Endothelial cell of umbilical vein (primary cell): ENCODE measurements around the gene NTN1. TPM values are rescaled to one million over a fixed set of nuclear protein-coding genes. Genes with fewer than 3 reads are reported as not detected.

ENCODE experiments used
- BruUV-seq: library from RNA; stranded (reverse); fragments of 400-500 nt; replicated peaks from 2 replicates; lab custom pipeline; 2021; lab: Mats Ljungman, UMichigan
- CTCF ChIA-PET: fragments of 300-600, 350-600 bp; sonication (Branson Sonifier 250); formaldehyde crosslinking; loops from one replicate; lab custom pipeline; 2021; ENCODE audit warnings: antibody characterized with exemption, inconsistent platforms; lab: Charles Lee
- POLR2A ChIA-PET: fragments of 300-600, 350-600 bp; sonication (Branson Sonifier 250); formaldehyde crosslinking; loops from one replicate; lab custom pipeline; 2021; ENCODE audit warnings: antibody characterized with exemption, inconsistent platforms; lab: Charles Lee
- DNase-seq: peaks from one replicate; pipeline ENCODE4 v3.0.0-alpha.2; 2011; ENCODE audit warnings: low read depth, low spot score
- FAIRE-seq: peaks from 2 replicates; lab custom pipeline; 2011; peaks lifted over from hg19 to GRCh38; lab: Jason Lieb, UNC
- H2AFZ ChIP-seq: 2 replicates; pipeline ENCODE4 v1.6.0; 2012; ENCODE audit warnings: low read depth, low read length, control low read depth, inconsistent platforms
- H3K27ac ChIP-seq: 2 replicates; pipeline ENCODE4 v1.5.1; 2011; ENCODE audit warnings: low read depth, mild to moderate bottlenecking, control low read depth, low read length, moderate library complexity; ENCODE audit not compliant: insufficient read depth
- H3K27me3 ChIP-seq, 2 experiments: 2 replicates each; pipeline versions ENCODE4 v1.6.0 to v1.6.1; 2011; ENCODE audit warnings: low read length in 2 of 2, mixed read lengths in 1 of 2; ENCODE audit not compliant: control insufficient read depth in 2 of 2, insufficient read depth in 2 of 2
- H3K36me3 ChIP-seq, 2 experiments: 2 replicates in 1 of 2; 3 replicates in 1 of 2; pipeline ENCODE4 v1.5.1; 2011; ENCODE audit warnings: low read length in 2 of 2, mild to moderate bottlenecking in 1 of 2, moderate library complexity in 1 of 2; ENCODE audit not compliant: control insufficient read depth in 2 of 2, insufficient read depth in 2 of 2; ENCODE audit errors: extremely low read depth in 1 of 2
- H3K4me1 ChIP-seq: 3 replicates; pipeline ENCODE4 v1.5.1; 2011; ENCODE audit warnings: mild to moderate bottlenecking, low read length; ENCODE audit not compliant: control insufficient read depth, insufficient read depth; ENCODE audit errors: extremely low read depth
- H3K4me2 ChIP-seq: 2 replicates; pipeline ENCODE4 v1.6.1; 2011; ENCODE audit warnings: low read length, control low read depth, mixed read lengths; ENCODE audit not compliant: insufficient read depth
- H3K4me3 ChIP-seq, 3 experiments: fragments of 200-600 bp in 1 of 3; sonication (generic), shearing (Covaris generic) in 1 of 3; replicated peaks in 1 of 3; 2 replicates each; pipeline ENCODE4 v1.5.1; 2011 to 2016; ENCODE audit warnings: control low read depth in 3 of 3, low read length in 3 of 3, mild to moderate bottlenecking in 2 of 3, inconsistent platforms in 1 of 3, low read depth in 1 of 3, moderate library complexity in 1 of 3; ENCODE audit not compliant: insufficient read depth in 1 of 3
- H3K79me2 ChIP-seq: 2 replicates; pipeline ENCODE4 v1.6.0; 2012; ENCODE audit warnings: low read length, inconsistent platforms; ENCODE audit not compliant: control insufficient read depth, insufficient read depth
- H3K9ac ChIP-seq: replicated peaks from 2 replicates; pipeline ENCODE3; 2011; ENCODE audit warnings: low read length, control low read depth; ENCODE audit not compliant: insufficient read depth; ENCODE audit errors: extremely low read depth
- H3K9me1 ChIP-seq: replicated peaks from 3 replicates; pipeline ENCODE4 v1.6.0; 2011; ENCODE audit warnings: mild to moderate bottlenecking, low read length; ENCODE audit not compliant: control insufficient read depth, insufficient read depth; ENCODE audit errors: extremely low read depth
- H3K9me3 ChIP-seq: replicated peaks from 2 replicates; pipeline ENCODE4 v1.5.1; 2012; ENCODE audit warnings: low read length, inconsistent platforms; ENCODE audit not compliant: control insufficient read depth, insufficient read depth
- H4K20me1 ChIP-seq: replicated peaks from 2 replicates; pipeline ENCODE3; 2011; ENCODE audit warnings: mild to moderate bottlenecking, low read length; ENCODE audit not compliant: control insufficient read depth, insufficient read depth; ENCODE audit errors: extremely low read depth
- CTCF ChIP-seq, 2 donors: IDR thresholded peaks; 1 replicate in 1 of 2; 2 replicates in 1 of 2; pipeline ENCODE4 v1.5.1; 2011; ENCODE audit warnings: low read length in 2 of 2, mild to moderate bottlenecking in 2 of 2, moderate library complexity in 2 of 2, control low read depth in 1 of 2, inconsistent platforms in 1 of 2, low read depth in 1 of 2; ENCODE audit not compliant: insufficient read depth in 1 of 2; ENCODE audit errors: extremely low read depth in 1 of 2
- EZH2 ChIP-seq: IDR thresholded peaks from 2 replicates; pipeline ENCODE4 v1.6.1; 2012; ENCODE audit warnings: borderline replicate concordance, low read depth, mild to moderate bottlenecking, moderate library complexity, low read length, inconsistent platforms; ENCODE audit not compliant: severe bottlenecking
- FOS ChIP-seq: IDR thresholded peaks from 2 replicates; pipeline ENCODE4 v1.6.1; 2011; ENCODE audit warnings: mild to moderate bottlenecking, low read length, moderate library complexity, borderline replicate concordance; ENCODE audit not compliant: insufficient read depth
- GATA2 ChIP-seq: IDR thresholded peaks from 2 replicates; pipeline ENCODE4 v1.7.0; 2011; ENCODE audit warnings: low read depth, mild to moderate bottlenecking, moderate library complexity, mixed read lengths, low read length; ENCODE audit not compliant: insufficient read length, insufficient read depth
- JUN ChIP-seq: IDR thresholded peaks from 2 replicates; pipeline ENCODE4 v1.6.1; 2011; ENCODE audit warnings: borderline replicate concordance, low read depth; ENCODE audit not compliant: insufficient read length, insufficient read depth
- MAX ChIP-seq: IDR thresholded peaks from 2 replicates; pipeline ENCODE4 v1.6.1; 2011; ENCODE audit not compliant: insufficient read depth, insufficient read length
- MYC ChIP-seq: IDR thresholded peaks from one replicate; pipeline ENCODE4 v1.6.1; 2011; ENCODE audit warnings: mild to moderate bottlenecking, low read depth, low read length
- POLR2A ChIP-seq: IDR thresholded peaks from 2 replicates; pipeline ENCODE4 v1.6.1; 2012; ENCODE audit warnings: low read depth, mild to moderate bottlenecking, control low read depth, low read length
- POLR2AphosphoS5 ChIP-seq: IDR thresholded peaks from 2 replicates; pipeline ENCODE4 v1.6.1; 2012; ENCODE audit warnings: low read depth, mild to moderate bottlenecking, control low read depth, low read length, moderate library complexity; ENCODE audit not compliant: insufficient read depth
- dilution Hi-C: fragments of 300-500 bp; cut with MboI; formaldehyde crosslinking; loops from one replicate; pipeline ENCODE4 v1.15.0; 2019; ENCODE audit warnings: low sequenced_read_pairs; ENCODE audit not compliant: extremely low pct_ligation_motif_present
- intact Hi-C: fragments of 100-400 bp; cut with micrococcal nuclease; formaldehyde crosslinking; loops from one replicate; pipeline ENCODE4 v1.10.0; 2022
- polyA plus RNA-seq, 4 experiments: library from polyadenylated mRNA; depleted of rRNA in 3 of 4; stranded (reverse) in 3 of 4; unstranded in 1 of 4; fragments of >200 nt; gene quantifications; 2 replicates each; pipeline versions ENCODE4 v1.2.1 to v1.2.3, GENCODE V29; 2011 to 2012; ENCODE audit warnings: missing spikeins in 1 of 4
- total RNA-seq: library from RNA; stranded (reverse); gene quantifications from 2 replicates; pipeline ENCODE4 v1.2.3, GENCODE V29; 2021

The NTN1 gene
- total and polyA plus RNA-seq, 2 donors (not counting 3 experiments of a cell fraction or from before 2014, with no cell fraction given) = 0.10 to 0.18 TPM

GRCh38 chr17:9178319-9178718 lies 157.0 kb downstream of the NTN1 start:
- BruUV-seq = no TSS peak
- Histone ChIP-seq H3K27ac (no peak overlapping the region), H4K20me1 (no peaks in the 10 kb centered on the region), H3K4me2 (no peak overlapping the region), H3K4me3 (no peak overlapping the region), H3K4me1 (no peaks in the 10 kb centered on the region), H3K36me3 (no peaks in the 10 kb centered on the region), H3K9ac (no peak overlapping the region), H3K79me2 (no peaks in the 10 kb centered on the region), H2AFZ (no peak overlapping the region), H3K9me1 (no peaks in the 10 kb centered on the region), H3K9me3 (no peaks in the 10 kb centered on the region), H3K27me3 (no peaks in the 10 kb centered on the region)
- no peak for DNase-seq
- intact Hi-C loops = no loop called here
- ChIA-PET CTCF (no interaction called here), POLR2A (no interaction called here)
- dilution Hi-C loops = no loop called here
- FAIRE-seq = no peak
- TF ChIP-seq MYC = no peak
- TF ChIP-seq EZH2 = no peak
- TF ChIP-seq MAX = no peak
- no peak for TF ChIP-seq FOS
- TF ChIP-seq JUN = no peak
- no peak for TF ChIP-seq POLR2A
- no peak for TF ChIP-seq POLR2AphosphoS5
- TF ChIP-seq GATA2 = no peak
- no peak for TF ChIP-seq CTCF (IDR thresholded peaks at IDR 0.05; ENCODE audit: extremely low read depth in 1 of 2, insufficient read depth in 1 of 2, low read depth in 1 of 2, low read length in 2 of 2)
